Stimulated activated CD4-positive, alpha-beta T cell treated with anti-CD3 and anti-CD28 coated beads, Interleukin-4, amount 100 ng/mL, for 48 hours (primary cell): ENCODE data around the gene RBM4B.

Experiments
- DNase-seq, 2 donors: peaks; one replicate each; pipeline ENCODE4 v3.0.0-alpha.2; 2020; ENCODE audit warnings: low read depth in 2 of 2

RBM4B gene

DNA sequence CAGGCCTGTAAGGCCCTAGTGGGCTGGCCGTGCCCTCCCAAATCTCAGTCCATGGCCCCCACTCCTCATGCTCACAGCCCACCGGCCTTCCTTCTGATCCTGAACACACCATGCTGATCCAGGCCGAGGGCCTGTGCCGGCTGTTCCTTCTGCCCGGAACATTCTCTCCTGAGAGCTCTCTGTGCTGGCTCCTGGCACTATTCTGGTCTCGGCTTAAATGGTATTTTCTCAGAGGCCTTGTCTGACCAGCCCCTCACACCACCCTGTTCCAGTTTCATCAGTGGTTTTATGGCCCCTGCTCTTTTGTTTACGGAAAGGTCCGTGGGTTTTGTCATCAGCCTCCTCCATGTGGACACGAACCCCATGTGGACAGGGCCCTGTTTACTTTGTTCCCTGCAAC lies 29.3 kb upstream of the RBM4B start:
- no peak for DNase-seq

GRCh38 chr11:66705587-66706335 lies 28.1 kb upstream of the RBM4B start:
- DNase-seq, result no peak

- DNase-seq, result no peak
Measured at GRCh38 chr11:66704659-66705360, 27.1 kb upstream of the RBM4B start.

- DNase-seq, result no peak
Measured at GRCh38 chr11:66701432-66702240, 23.9 kb upstream of the RBM4B start.

DNA sequence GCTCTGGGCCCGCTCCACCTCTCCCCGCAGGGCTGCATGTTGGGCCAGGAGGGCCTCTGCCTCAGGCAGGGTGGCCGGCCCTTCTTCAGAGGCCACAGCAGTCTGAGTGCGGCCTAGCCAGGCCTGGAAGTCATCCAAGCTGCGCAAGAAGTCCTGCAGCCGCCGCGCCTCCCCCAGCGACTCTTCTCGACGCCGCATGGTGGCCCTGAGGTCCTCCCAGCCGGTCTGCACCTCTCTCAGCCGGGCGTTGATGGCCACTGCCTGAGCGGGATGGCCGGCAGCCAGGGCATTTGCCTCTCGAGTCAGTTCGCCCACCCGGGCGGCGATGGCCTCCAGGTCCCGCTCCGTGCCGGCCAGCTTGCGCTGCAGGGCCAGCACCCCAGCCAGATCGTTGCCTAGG lies 23.1 kb upstream of the RBM4B start:
- no peak for DNase-seq

- DNase-seq, result no peak
Measured at GRCh38 chr11:66700337-66700736, 22.6 kb upstream of the RBM4B start.

DNA sequence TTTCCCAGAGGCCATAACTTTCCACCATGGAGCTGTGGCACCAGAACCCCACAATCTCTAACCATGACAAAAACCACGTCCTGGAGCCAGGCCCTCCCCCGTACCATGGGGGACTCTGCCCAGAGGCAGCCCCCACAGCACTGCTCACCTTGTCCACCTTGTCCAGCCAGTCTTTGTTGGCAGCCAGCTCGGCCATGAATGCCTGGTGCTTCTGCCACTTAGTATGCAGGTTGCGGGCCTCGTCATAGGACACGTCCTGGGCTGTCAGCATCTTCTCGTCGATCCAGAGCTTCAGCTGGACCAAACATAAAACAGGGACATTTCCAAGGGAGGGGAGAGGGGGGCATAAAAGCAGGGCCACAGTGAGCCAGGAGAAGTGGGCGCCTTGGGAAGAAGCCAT lies 20.8 kb upstream of the RBM4B start:
- no peak for DNase-seq

DNA sequence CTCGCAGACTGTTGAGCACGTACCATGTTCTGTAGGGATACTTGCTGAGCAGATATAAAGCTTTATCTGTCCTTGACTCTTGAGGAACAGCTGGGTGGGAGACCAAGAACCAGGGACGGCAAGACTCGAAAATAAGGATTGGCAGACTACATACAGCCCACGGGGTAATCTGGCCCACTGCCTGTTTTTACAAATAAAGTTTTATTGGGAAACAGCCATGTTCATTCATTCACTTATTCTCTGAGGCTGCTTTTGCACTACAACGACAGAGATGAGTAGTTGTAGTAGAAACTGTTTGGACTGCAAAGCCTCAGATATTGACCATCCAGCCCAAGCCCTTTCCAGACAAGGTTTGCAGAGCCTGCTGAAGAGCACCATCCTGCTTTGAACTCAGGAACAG lies 20.3 kb upstream of the RBM4B start:
- DNase-seq, result no peak

DNA sequence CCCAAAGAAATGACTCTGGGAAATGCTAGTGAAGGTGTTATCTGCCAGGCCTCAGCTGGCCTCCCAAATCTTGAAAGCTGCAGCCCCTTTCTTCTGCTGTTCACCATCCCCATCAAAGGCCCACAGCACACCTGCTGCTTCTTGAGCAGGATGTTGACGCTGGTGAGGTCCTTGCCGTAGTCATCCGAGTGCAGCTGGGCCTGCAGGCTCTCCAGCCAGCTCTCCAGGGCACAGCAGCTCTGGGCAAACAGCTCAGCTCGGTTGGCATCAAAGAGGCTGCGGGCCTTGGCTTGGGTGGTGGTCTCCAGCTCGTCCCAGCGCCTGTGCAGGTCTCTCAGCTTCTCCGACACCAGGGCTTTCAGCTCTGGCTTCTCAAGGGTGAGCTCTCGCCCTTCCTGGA lies 18.5 kb upstream of the RBM4B start:
- DNase-seq, result no peak

- peak; percentile 78 to 85 for DNase-seq
Measured at GRCh38 chr11:66694732-66695207, 17.1 kb upstream of the RBM4B start.

DNA sequence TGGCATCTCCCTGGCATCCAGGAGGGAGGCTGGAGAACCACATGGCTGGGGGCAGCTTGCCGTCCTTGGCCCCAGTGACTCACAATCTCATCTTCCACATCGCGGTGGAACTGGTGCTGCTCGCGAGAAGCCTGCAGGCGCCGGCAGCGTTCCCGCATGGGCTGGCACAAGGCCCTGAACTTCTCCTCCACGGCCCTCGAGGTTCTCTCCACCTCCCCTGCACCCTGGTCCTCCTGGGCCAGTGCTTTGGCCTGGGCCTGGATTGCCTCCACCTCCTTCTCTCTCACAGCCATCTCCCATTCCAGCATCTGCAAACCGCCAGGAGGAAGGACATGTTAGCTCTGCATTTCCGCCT lies 16.3 kb upstream of the RBM4B start:
- no peak for DNase-seq

GRCh38 chr11:66693356-66694055 lies 15.8 kb upstream of the RBM4B start:
- no peak for DNase-seq

- DNase-seq, result no peak
Measured at GRCh38 chr11:66692871-66693331, 15.2 kb upstream of the RBM4B start.

- no peak for DNase-seq
Measured at GRCh38 chr11:66692446-66692845, 14.8 kb upstream of the RBM4B start.

GRCh38 chr11:66691311-66691980 lies 13.8 kb upstream of the RBM4B start:
- no peak for DNase-seq

GRCh38 chr11:66689661-66690590 lies 12.2 kb upstream of the RBM4B start:
- no peak for DNase-seq

- no peak for DNase-seq
Measured at GRCh38 chr11:66688561-66689534, 11.2 kb upstream of the RBM4B start.

DNA sequence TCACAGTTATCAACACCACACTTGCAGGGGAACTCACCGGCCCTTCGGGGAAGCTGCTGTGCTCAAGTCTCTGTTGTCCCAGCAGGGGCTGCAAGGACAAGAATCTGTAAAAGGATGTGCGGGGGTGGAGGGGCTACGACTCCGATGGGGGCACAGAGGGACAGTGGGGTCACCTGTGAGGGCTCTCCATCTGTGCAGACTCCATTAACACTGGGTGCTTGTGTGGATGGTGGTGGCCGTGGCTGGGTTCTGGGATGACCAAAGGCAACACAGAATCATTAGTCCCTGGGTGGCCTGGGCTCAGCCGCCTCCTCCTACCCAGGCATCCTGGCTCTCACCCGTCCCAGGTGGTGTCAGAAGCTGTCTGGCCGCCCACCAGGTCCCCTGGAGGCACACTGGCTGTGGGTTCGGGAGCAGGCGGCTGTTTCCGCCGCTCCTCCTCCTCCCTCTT lies 10.2 kb upstream of the RBM4B start:
- no peak for DNase-seq
